Measurements from ENCODE around the gene ID1.

The ID1 gene

GRCh38 chr20:31605031-31605901 lies at the start of gene ID1:
ID1 (plus strand) TSS chr20:31605289; CDS start chr20:31605388, 99 bp downstream.
- peak; percentile 99 for DNase-seq

- no peak for DNase-seq
These were observed 45.4 kb upstream of the ID1 start for GRCh38 chr20:31559704-31560093.

- DNase-seq: peak; percentile 75
These were observed 44.9 kb upstream of the ID1 start for GRCh38 chr20:31560094-31560745.

- DNase-seq: no peak
These were observed 44.1 kb upstream of the ID1 start for GRCh38 chr20:31560746-31561598.

GRCh38 chr20:31562241-31562640 lies 42.8 kb upstream of the ID1 start:
- no peak for DNase-seq

- DNase-seq: no peak
These were observed 40.8 kb upstream of the ID1 start for GRCh38 chr20:31564284-31564683.

GRCh38 chr20:31565699-31566318 lies 39.3 kb upstream of the ID1 start:
- no peak for DNase-seq

- no peak for DNase-seq
These were observed 38.8 kb upstream of the ID1 start for GRCh38 chr20:31566319-31566657.

- no peak for DNase-seq
These were observed 38.3 kb upstream of the ID1 start for GRCh38 chr20:31566658-31567379.

- DNase-seq: no peak
These were observed 37.7 kb upstream of the ID1 start for GRCh38 chr20:31567380-31567720.

GRCh38 chr20:31568041-31568731 lies 36.9 kb upstream of the ID1 start:
- DNase-seq: no peak

GRCh38 chr20:31568773-31569162 lies 36.3 kb upstream of the ID1 start:
- DNase-seq: no peak

GRCh38 chr20:31569163-31570020 lies 35.7 kb upstream of the ID1 start:
- peak; percentile 75 for DNase-seq

GRCh38 chr20:31570021-31570463 lies 35.0 kb upstream of the ID1 start:
- no peak for DNase-seq

- DNase-seq: no peak
These were observed 34.1 kb upstream of the ID1 start for GRCh38 chr20:31570735-31571617.

- DNase-seq: peak; percentile 86
These were observed 32.9 kb upstream of the ID1 start for GRCh38 chr20:31572042-31572700.

GRCh38 chr20:31572701-31573554 lies 32.2 kb upstream of the ID1 start:
- DNase-seq: peak; percentile 100

Data from NCI-H82 (cell line).